ENCODE results near the gene FXR2. TPM values are rescaled to one million over a fixed set of nuclear protein-coding genes. Genes with fewer than 3 reads are reported as not detected.

Gene FXR2
- total RNA-seq, 1 donor from 2014 or later, result 42.7 TPM

DNA sequence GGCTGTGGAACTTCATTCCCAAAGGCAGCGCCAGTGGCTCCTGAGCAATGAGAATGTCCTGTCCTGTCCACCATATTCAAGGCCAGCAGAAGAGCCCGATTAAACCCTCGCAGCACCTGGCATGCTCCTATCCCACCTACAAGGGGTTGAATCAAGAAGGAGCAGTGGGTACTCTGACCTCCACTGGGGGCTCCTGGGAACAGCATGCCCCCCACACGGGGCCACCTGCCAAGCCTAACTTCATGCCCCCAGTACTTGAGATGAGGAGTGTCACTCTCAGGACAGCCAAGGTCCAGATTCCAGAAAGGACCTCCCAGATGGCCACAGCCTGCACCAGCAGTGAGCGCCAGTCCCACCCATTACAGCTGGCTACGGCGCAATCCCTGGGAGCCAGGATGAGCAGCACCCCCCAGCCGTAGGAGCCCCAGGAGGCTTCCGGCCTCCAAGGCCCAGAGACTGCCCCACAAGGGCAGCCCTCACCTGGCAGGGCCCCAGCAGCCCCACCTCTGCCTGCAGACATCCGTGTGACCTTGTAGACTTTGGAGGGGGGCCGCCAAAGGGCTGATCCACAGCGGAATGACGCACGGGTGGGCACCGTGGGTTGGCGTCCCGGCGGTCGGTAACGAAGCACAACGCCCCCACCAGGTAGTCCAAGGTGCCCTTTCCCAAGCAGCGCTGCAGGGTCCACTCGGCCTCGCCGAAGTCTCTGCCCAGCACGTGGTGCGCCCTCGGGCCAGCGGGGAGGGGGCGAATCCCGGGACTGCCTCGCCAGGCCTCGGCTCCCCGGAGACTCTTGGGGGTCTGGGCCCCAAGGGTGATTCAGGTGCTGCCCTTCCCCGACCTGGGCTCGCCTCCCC is 32.1 kb downstream of the FXR2 start:
- H3K4me1 Mint-ChIP-seq, result peaks cover 41% of the 10 kb centered on the region
- peaks cover 21% of the 10 kb centered on the region for H3K36me3 Mint-ChIP-seq
- Histone ChIP-seq H2AFZ (replicated peaks) (no peak overlapping the region), H3K4me1 (peaks cover 15% of the 10 kb centered on the region), H3K4me2 (peak overlapping the region; percentile 19), H3K27me3 (no peaks in the 10 kb centered on the region), H3K36me3 (no peaks in the 10 kb centered on the region), H3K79me2 (ENCODE audit: low read depth) (peaks cover 33% of the 10 kb centered on the region), H4K20me1 (ENCODE audit: low read depth) (peaks cover 17% of the 10 kb centered on the region), H3F3A (ENCODE audit: low read depth) (peaks cover 57% of the 10 kb centered on the region), H3K9ac (no peak overlapping the region), H3K4me3 (no peak overlapping the region), H3K9me3 (ENCODE audit: low read depth) (no peaks in the 10 kb centered on the region), H3K27ac (peak overlapping the region; percentile 93)
- no peak for DNase-seq (ENCODE audit: low spot score)
- TF ChIP-seq, protein P1, sequence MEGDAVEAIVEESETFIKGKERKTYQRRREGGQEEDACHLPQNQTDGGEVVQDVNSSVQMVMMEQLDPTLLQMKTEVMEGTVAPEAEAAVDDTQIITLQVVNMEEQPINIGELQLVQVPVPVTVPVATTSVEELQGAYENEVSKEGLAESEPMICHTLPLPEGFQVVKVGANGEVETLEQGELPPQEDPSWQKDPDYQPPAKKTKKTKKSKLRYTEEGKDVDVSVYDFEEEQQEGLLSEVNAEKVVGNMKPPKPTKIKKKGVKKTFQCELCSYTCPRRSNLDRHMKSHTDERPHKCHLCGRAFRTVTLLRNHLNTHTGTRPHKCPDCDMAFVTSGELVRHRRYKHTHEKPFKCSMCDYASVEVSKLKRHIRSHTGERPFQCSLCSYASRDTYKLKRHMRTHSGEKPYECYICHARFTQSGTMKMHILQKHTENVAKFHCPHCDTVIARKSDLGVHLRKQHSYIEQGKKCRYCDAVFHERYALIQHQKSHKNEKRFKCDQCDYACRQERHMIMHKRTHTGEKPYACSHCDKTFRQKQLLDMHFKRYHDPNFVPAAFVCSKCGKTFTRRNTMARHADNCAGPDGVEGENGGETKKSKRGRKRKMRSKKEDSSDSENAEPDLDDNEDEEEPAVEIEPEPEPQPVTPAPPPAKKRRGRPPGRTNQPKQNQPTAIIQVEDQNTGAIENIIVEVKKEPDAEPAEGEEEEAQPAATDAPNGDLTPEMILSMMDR (IDR thresholded peaks at IDR 0.05), result no peak
- TF ChIP-seq EZH2 (IDR thresholded peaks at IDR 0.05) (no peak), EZH2phosphoT487 (IDR thresholded peaks at IDR 0.05) (no peak)
- H3K27me3 Mint-ChIP-seq (ENCODE audit: insufficient read depth, low read depth), result peaks cover 13% of the 10 kb centered on the region
- H3K4me3 Mint-ChIP-seq, result peak overlapping the region; percentile 100
- peak overlapping the region; percentile 93 for H3K27ac Mint-ChIP-seq
- no peaks in the 10 kb centered on the region for H3K9me3 Mint-ChIP-seq

DNA sequence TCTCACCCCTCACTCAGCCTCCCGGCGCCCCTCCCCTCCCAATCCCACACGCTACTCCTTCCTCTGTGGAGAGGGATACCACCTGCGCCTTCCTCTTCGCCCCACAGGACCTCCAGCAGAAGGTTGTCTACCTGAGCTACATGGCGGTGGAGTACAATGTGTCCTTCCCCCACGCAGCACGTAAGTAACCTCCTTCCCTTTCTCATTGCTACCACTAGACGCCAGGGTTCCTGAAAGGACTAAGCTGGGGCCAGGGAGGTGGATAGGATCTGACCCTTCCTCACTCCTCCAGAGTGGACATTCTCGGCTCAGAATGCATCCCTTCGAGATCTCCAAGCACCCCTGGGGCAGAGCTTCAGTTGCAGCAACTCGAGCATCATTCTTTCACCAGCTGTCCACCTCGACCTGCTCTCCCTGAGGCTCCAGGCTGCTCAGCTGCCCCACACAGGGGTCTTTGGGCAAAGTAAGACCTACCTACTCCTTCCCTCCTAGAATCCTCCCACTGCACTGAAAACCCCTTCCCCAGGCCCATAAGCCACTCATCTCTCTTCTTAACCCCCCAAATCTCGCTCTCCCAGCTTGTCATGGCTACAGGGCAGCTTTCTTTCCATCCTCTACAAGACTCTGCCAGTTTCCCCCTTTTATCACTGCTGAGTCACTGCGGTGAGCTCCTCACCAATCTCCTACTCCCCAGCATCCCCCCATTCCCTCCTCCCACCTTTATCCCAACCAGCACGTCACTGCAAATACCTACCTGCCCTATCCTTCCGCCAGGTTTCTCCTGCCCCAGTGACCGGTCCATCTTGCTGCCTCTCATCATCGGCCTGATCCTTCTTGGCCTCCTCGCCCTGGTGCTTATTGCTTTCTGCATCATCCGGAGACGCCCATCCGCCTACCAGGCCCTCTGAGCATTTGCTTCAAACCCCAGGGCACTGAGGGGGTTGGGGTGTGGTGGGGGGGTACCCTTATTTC is 33.8 kb downstream of the FXR2 start:
- Mint-ChIP-seq H3K36me3 (peaks cover 29% of the 10 kb centered on the region), H3K4me3 (peak overlapping the region; percentile 28), H3K27me3 (ENCODE audit: insufficient read depth, low read depth) (peaks cover 13% of the 10 kb centered on the region), H3K4me1 (peaks cover 45% of the 10 kb centered on the region), H3K9me3 (no peaks in the 10 kb centered on the region), H3K27ac (peak overlapping the region; percentile 87)
- H3K9ac ChIP-seq, result no peak overlapping the region
- TF ChIP-seq EZH2 (IDR thresholded peaks at IDR 0.05), result no peak
- no peak for TF ChIP-seq EZH2phosphoT487 (IDR thresholded peaks at IDR 0.05)
- TF ChIP-seq, protein P1 (IDR thresholded peaks at IDR 0.05), result no peak
- peaks cover 15% of the 10 kb centered on the region for H3K4me1 ChIP-seq
- no peak overlapping the region for H3K4me2 ChIP-seq
- H4K20me1 ChIP-seq (ENCODE audit: low read depth), result peaks cover 34% of the 10 kb centered on the region
- H2AFZ ChIP-seq (replicated peaks), result no peak overlapping the region
- peaks cover 44% of the 10 kb centered on the region for H3K79me2 ChIP-seq (ENCODE audit: low read depth)
- H3K36me3 ChIP-seq, result peaks cover 6% of the 10 kb centered on the region
- H3F3A ChIP-seq (ENCODE audit: low read depth), result peaks cover 73% of the 10 kb centered on the region
- H3K4me3 ChIP-seq, result no peak overlapping the region
- no peaks in the 10 kb centered on the region for H3K27me3 ChIP-seq
- H3K9me3 ChIP-seq (ENCODE audit: low read depth), result no peaks in the 10 kb centered on the region
- no peak overlapping the region for H3K27ac ChIP-seq
- no peak for DNase-seq (ENCODE audit: low spot score)

DNA sequence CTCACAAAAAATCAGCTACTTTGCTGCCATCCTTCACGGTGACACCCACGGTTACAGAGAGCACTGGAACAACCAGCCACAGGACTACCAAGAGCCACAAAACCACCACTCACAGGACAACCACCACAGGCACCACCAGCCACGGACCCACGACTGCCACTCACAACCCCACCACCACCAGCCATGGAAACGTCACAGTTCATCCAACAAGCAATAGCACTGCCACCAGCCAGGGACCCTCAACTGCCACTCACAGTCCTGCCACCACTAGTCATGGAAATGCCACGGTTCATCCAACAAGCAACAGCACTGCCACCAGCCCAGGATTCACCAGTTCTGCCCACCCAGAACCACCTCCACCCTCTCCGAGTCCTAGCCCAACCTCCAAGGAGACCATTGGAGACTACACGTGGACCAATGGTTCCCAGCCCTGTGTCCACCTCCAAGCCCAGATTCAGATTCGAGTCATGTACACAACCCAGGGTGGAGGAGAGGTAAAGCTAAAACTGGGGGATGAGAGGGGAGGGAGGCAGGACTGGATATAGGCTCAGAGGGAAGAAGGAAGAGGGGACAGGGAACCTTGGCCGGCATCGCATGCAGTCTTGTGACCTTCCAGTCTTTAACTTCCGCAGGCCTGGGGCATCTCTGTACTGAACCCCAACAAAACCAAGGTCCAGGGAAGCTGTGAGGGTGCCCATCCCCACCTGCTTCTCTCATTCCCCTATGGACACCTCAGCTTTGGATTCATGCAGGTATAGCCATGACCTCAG is 34.7 kb downstream of the FXR2 start:
- Mint-ChIP-seq H3K27me3 (ENCODE audit: insufficient read depth, low read depth) (peaks cover 16% of the 10 kb centered on the region), H3K4me3 (peak overlapping the region; percentile 16), H3K36me3 (peaks cover 30% of the 10 kb centered on the region), H3K4me1 (peaks cover 51% of the 10 kb centered on the region), H3K27ac (peak overlapping the region; percentile 43), H3K9me3 (no peaks in the 10 kb centered on the region)
- peak overlapping the region; percentile 59 for H3K27ac ChIP-seq
- H4K20me1 ChIP-seq (ENCODE audit: low read depth), result peaks cover 43% of the 10 kb centered on the region
- H3K9ac ChIP-seq, result no peak overlapping the region
- no peak overlapping the region for H3K4me2 ChIP-seq
- H3F3A ChIP-seq (ENCODE audit: low read depth), result peaks cover 79% of the 10 kb centered on the region
- TF ChIP-seq EZH2 (IDR thresholded peaks at IDR 0.05) (no peak), EZH2phosphoT487 (IDR thresholded peaks at IDR 0.05) (no peak)
- TF ChIP-seq, protein P1 (IDR thresholded peaks at IDR 0.05), result no peak
- H3K27me3 ChIP-seq, result no peaks in the 10 kb centered on the region
- H3K4me1 ChIP-seq, result peaks cover 21% of the 10 kb centered on the region
- no peak overlapping the region for H2AFZ ChIP-seq (replicated peaks)
- H3K4me3 ChIP-seq, result no peak overlapping the region
- DNase-seq (ENCODE audit: low spot score), result no peak
- peaks cover 44% of the 10 kb centered on the region for H3K79me2 ChIP-seq (ENCODE audit: low read depth)
- H3K9me3 ChIP-seq (ENCODE audit: low read depth), result no peaks in the 10 kb centered on the region
- peaks cover 13% of the 10 kb centered on the region for H3K36me3 ChIP-seq
